Lower lobe of right lung (tissue), 2 donors: Measurements from ENCODE around the gene ABRACL. TPM values are rescaled to one million over a fixed set of nuclear protein-coding genes. Genes with fewer than 3 reads are reported as not detected.

Experiments used
- ATAC-seq, 2 donors: fragments of 200-7000 bp; cut with Tn5 transposase; one replicate each; pipeline ENCODE4 v1.9.1; 2020 to 2022; ENCODE audit warnings: mild to moderate bottlenecking in 2 of 2, moderate library complexity in 2 of 2
- DNase-seq: peaks from one replicate; pipeline ENCODE4 v3.0.0-alpha.2; 2020
- H3K27ac ChIP-seq: fragments of 200-600 bp; one replicate; pipeline ENCODE4 v1.8.0; 2022
- H3K27me3 ChIP-seq: fragments of 200-600 bp; one replicate; pipeline ENCODE4 v1.8.0; 2022; ENCODE audit warnings: low read depth
- H3K36me3 ChIP-seq: fragments of 200-600 bp; one replicate; pipeline ENCODE4 v1.8.0; 2022; ENCODE audit warnings: mild to moderate bottlenecking
- H3K4me1 ChIP-seq: fragments of 200-600 bp; one replicate; pipeline ENCODE4 v1.8.0; 2022
- H3K4me3 ChIP-seq: fragments of 200-600 bp; one replicate; pipeline ENCODE4 v1.8.0; 2022; ENCODE audit warnings: mild to moderate bottlenecking
- H3K9me3 ChIP-seq: fragments of 200-600 bp; one replicate; pipeline ENCODE4 v1.8.0; 2022
- intact Hi-C: fragments of 100-400 bp; cut with DNase I; formaldehyde crosslinking; loops from one replicate; pipeline ENCODE4 v1.11.0; 2022
- total RNA-seq: library from RNA; stranded (reverse); fragmentation: NEBNext Ultra II Directional; extraction: Animal tissue kit (Norgen Biotek cat#: 25700); gene quantifications from one replicate; pipeline ENCODE4 v1.2.1, GENCODE V29; 2021
- TF ChIP-seq, protein P1 (sequence below): fragments of 200-600 bp; IDR thresholded peaks from one replicate; pipeline ENCODE4 v1.8.0; 2022; ENCODE audit warnings: antibody characterized with exemption, mild to moderate bottlenecking
- donor health status: DM: no; HTN: yes; CAD: no; lungs with severe emphysema.

ABRACL gene
- total RNA-seq, 1 donor from 2014 or later = 42.4 TPM

DNA sequence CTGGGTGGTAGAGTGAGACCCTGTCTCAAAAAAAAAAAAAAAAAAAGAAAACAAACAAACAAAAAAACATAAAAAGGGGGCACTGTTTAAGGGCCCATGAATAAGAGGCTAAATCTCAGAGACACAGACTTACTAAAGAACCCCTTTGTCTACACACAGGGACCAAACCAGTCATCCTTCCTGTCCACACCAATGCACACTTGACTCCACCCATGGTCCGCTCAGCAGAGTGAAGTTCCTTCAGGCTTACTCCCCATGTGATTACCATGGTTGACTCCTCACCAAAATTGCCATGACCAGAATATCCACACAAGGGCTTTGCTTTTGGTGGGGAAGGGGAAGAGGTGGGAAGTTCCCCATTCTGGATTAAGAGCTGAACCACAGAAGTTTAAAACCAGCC is 21.1 kb upstream of the ABRACL start:
- intact Hi-C loops = no loop called here
- DNase-seq = no peak
- H3K4me3 ChIP-seq = no peak overlapping the region
- H3K4me1 ChIP-seq = no peaks in the 10 kb centered on the region
- no peak overlapping the region for H3K27ac ChIP-seq
- ATAC-seq = no peak
- no peaks in the 10 kb centered on the region for H3K27me3 ChIP-seq
- H3K36me3 ChIP-seq = no peaks in the 10 kb centered on the region
- H3K9me3 ChIP-seq = no peaks in the 10 kb centered on the region
- TF ChIP-seq, protein P1, sequence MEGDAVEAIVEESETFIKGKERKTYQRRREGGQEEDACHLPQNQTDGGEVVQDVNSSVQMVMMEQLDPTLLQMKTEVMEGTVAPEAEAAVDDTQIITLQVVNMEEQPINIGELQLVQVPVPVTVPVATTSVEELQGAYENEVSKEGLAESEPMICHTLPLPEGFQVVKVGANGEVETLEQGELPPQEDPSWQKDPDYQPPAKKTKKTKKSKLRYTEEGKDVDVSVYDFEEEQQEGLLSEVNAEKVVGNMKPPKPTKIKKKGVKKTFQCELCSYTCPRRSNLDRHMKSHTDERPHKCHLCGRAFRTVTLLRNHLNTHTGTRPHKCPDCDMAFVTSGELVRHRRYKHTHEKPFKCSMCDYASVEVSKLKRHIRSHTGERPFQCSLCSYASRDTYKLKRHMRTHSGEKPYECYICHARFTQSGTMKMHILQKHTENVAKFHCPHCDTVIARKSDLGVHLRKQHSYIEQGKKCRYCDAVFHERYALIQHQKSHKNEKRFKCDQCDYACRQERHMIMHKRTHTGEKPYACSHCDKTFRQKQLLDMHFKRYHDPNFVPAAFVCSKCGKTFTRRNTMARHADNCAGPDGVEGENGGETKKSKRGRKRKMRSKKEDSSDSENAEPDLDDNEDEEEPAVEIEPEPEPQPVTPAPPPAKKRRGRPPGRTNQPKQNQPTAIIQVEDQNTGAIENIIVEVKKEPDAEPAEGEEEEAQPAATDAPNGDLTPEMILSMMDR = no peak

- ATAC-seq (no peak), DNase-seq (no peak)
- TF ChIP-seq, protein P1 = no peak
- no peak overlapping the region for H3K4me3 ChIP-seq
- intact Hi-C loops = no loop called here
- no peak overlapping the region for H3K27ac ChIP-seq
- no peaks in the 10 kb centered on the region for H3K36me3 ChIP-seq
- no peaks in the 10 kb centered on the region for H3K4me1 ChIP-seq
- no peaks in the 10 kb centered on the region for H3K9me3 ChIP-seq
- H3K27me3 ChIP-seq = no peaks in the 10 kb centered on the region
Observed at GRCh38 chr6:139008117-139008516, 20.4 kb upstream of the ABRACL start.

DNA sequence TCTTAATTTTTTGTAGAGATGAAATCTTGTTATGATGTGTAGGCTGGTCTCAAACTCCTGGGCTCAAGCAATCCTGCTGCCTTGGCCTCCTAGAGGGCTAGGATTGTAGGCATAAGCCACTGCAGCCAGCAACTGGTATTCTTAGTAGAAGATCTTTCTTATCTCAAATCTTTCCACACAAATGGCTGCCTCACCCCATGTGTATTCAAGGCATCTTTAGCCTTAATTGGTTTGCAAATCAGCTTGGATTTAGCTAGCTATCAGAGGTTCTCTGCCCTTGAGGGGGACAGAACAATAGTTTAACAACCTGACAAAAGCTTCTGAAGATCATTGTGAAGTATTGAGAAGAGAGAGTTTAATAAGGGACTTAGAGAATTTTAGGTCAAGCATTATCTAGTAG is 17.9 kb upstream of the ABRACL start:
- no peaks in the 10 kb centered on the region for H3K9me3 ChIP-seq
- no peaks in the 10 kb centered on the region for H3K4me1 ChIP-seq
- TF ChIP-seq, protein P1 = no peak
- DNase-seq (no peak), ATAC-seq (no peak)
- no peak overlapping the region for H3K27ac ChIP-seq
- H3K27me3 ChIP-seq = no peaks in the 10 kb centered on the region
- intact Hi-C loops = no loop called here
- H3K4me3 ChIP-seq = no peak overlapping the region
- H3K36me3 ChIP-seq = no peaks in the 10 kb centered on the region

GRCh38 chr6:139011980-139012379 is 16.6 kb upstream of the ABRACL start:
- ATAC-seq = no peak
- intact Hi-C loops = no loop called here

DNA sequence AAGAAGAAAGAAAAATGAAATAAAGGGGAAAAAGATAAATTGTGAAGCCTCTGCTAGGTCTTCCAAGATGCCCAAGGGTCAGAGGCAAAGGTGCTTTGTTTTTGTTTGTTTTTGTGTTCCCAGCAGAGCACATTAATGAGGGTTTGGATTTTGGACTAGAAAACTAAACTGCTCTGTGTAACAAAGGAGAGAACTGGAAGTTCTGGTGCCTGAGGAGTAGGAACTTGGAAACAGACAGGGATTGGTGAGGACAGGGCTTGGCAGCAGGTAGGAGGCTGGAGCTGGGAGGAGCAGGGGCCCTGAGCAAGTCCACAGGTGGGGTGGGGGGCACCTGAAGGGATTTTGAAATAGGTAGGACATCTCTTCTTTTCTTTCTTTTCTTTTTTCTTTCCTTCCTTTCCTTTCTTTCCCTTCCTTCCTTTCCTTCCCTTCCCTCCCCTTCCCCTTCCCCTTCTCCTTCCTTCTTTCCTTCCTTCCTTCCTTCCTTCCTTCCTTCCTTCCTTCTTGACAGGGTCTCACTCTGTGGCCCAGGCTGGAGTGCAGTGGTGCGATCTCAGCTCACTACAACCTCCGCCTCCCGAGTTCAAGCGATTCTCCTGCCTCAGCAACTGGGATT is 15.3 kb upstream of the ABRACL start:
- intact Hi-C loops = no loop called here
- Histone ChIP-seq H3K4me3 (no peak overlapping the region), H3K27ac (no peak overlapping the region), H3K27me3 (no peaks in the 10 kb centered on the region), H3K4me1 (peaks cover 7% of the 10 kb centered on the region), H3K36me3 (no peaks in the 10 kb centered on the region), H3K9me3 (no peaks in the 10 kb centered on the region)
- DNase-seq = no peak
- TF ChIP-seq, protein P1 = no peak
- no peak for ATAC-seq

More at GRCh38 chr6:139011980-139012379, 16.6 kb upstream of the ABRACL start:
- DNase-seq = no peak
- no peak overlapping the region for H3K4me3 ChIP-seq
- TF ChIP-seq, protein P1 = no peak
- peaks cover under 1% of the 10 kb centered on the region for H3K4me1 ChIP-seq
- H3K27ac ChIP-seq = no peak overlapping the region
- H3K9me3 ChIP-seq = no peaks in the 10 kb centered on the region
- H3K36me3 ChIP-seq = no peaks in the 10 kb centered on the region
- no peaks in the 10 kb centered on the region for H3K27me3 ChIP-seq
